Osteoblast (primary cell): Measurements from ENCODE around the gene JDP2. TPM values are rescaled to one million over a fixed set of nuclear protein-coding genes. Genes with fewer than 3 reads are reported as not detected.
A peak's percentile ranks its signal among the peaks of the same experiment; 100 is the strongest.

ENCODE experiments used
- DNase-seq: peaks from one replicate; pipeline ENCODE4 v3.0.0; 2011; ENCODE audit warnings: low spot score, mixed read lengths; ENCODE audit not compliant: insufficient read length; ENCODE audit errors: missing footprints
- H2AFZ ChIP-seq: 2 replicates; pipeline ENCODE4 v1.6.0; 2011; ENCODE audit warnings: mild to moderate bottlenecking, low read length
- H3K27ac ChIP-seq: 2 replicates; pipeline ENCODE4 v1.5.1; 2011; ENCODE audit warnings: mild to moderate bottlenecking, low read depth, low read length, moderate library complexity
- H3K27me3 ChIP-seq: 2 replicates; pipeline ENCODE4 v1.6.0; 2012; ENCODE audit warnings: mild to moderate bottlenecking, control low read depth, inconsistent platforms, low read length, moderate library complexity; ENCODE audit not compliant: insufficient read depth
- H3K36me3 ChIP-seq: 2 replicates; pipeline ENCODE4 v1.5.1; 2011; ENCODE audit warnings: mild to moderate bottlenecking, low read length, control low read depth, moderate library complexity; ENCODE audit not compliant: insufficient read depth
- H3K4me1 ChIP-seq: 2 replicates; pipeline ENCODE4 v1.5.1; 2011; ENCODE audit warnings: mild to moderate bottlenecking, low read length, control low read depth, moderate library complexity; ENCODE audit not compliant: insufficient read depth
- H3K4me2 ChIP-seq: 2 replicates; pipeline ENCODE4 v1.6.0; 2011; ENCODE audit warnings: mild to moderate bottlenecking, low read length; ENCODE audit not compliant: insufficient read depth
- H3K4me3 ChIP-seq: fragments of 200-600 bp; sonication (generic); 3 replicates; pipeline ENCODE4 v1.5.1; 2012; ENCODE audit warnings: mild to moderate bottlenecking, low read length, inconsistent platforms; ENCODE audit not compliant: insufficient read depth
- H3K79me2 ChIP-seq: 2 replicates; pipeline ENCODE4 v1.6.0; 2012; ENCODE audit warnings: mild to moderate bottlenecking, low read length, control low read depth, inconsistent platforms; ENCODE audit not compliant: insufficient read depth
- H3K9me3 ChIP-seq: 2 replicates; pipeline ENCODE4 v1.5.1; 2011; ENCODE audit warnings: low read depth, low read length, control low read depth
- H4K20me1 ChIP-seq: 2 replicates; pipeline ENCODE4 v1.6.0; 2012; ENCODE audit warnings: mild to moderate bottlenecking, low read length, control low read depth; ENCODE audit not compliant: insufficient read depth
- CTCF ChIP-seq: IDR thresholded peaks from 2 replicates; pipeline ENCODE4 v1.5.1; 2011; ENCODE audit warnings: mild to moderate bottlenecking, low read depth, low read length, moderate library complexity; ENCODE audit errors: extremely low read depth
- total RNA-seq: library from RNA; depleted of rRNA; stranded (reverse); fragments of >200 nt; gene quantifications from 2 replicates; pipeline ENCODE4 v1.2.3, GENCODE V29; 2012

Gene JDP2
- total RNA-seq, 1 donor, result 77.1 TPM

GRCh38 chr14:75443203-75443969 lies 15.6 kb downstream of the JDP2 start:
- H4K20me1 ChIP-seq, result peaks cover 8% of the 10 kb centered on the region
- H3K79me2 ChIP-seq, result peaks cover 44% of the 10 kb centered on the region
- H3K9me3 ChIP-seq, result no peaks in the 10 kb centered on the region
- H3K4me2 ChIP-seq, result peak overlapping the region; percentile 65
- TF ChIP-seq CTCF, result no peak
- peaks cover 31% of the 10 kb centered on the region for H3K4me1 ChIP-seq
- peaks cover 9% of the 10 kb centered on the region for H3K36me3 ChIP-seq
- no peaks in the 10 kb centered on the region for H3K27me3 ChIP-seq
- H3K4me3 ChIP-seq, result no peak overlapping the region
- peak overlapping the region; percentile 62 for H3K27ac ChIP-seq
- H2AFZ ChIP-seq, result no peak overlapping the region
- DNase-seq, result peak; percentile 92

GRCh38 chr14:75445236-75445635 lies 17.4 kb downstream of the JDP2 start:
- DNase-seq, result no peak
- Histone ChIP-seq H3K4me2 (no peak overlapping the region), H3K9me3 (no peaks in the 10 kb centered on the region), H3K27ac (no peak overlapping the region), H3K79me2 (peaks cover 52% of the 10 kb centered on the region), H3K4me1 (peaks cover 38% of the 10 kb centered on the region), H2AFZ (no peak overlapping the region), H3K4me3 (no peak overlapping the region), H4K20me1 (peaks cover 25% of the 10 kb centered on the region), H3K36me3 (peaks cover 4% of the 10 kb centered on the region), H3K27me3 (no peaks in the 10 kb centered on the region)
- no peak for TF ChIP-seq CTCF

- Histone ChIP-seq H3K4me1 (peaks cover 31% of the 10 kb centered on the region), H3K27ac (peak overlapping the region; percentile 12)
These were observed 18.1 kb downstream of the JDP2 start for GRCh38 chr14:75445963-75446362.

More at GRCh38 chr14:75445963-75446362, 18.1 kb downstream of the JDP2 start:
- H3K36me3 ChIP-seq, result peaks cover 4% of the 10 kb centered on the region
- no peak overlapping the region for H3K4me3 ChIP-seq
- H3K4me2 ChIP-seq, result no peak overlapping the region
- H2AFZ ChIP-seq, result no peak overlapping the region
- peaks cover 57% of the 10 kb centered on the region for H3K79me2 ChIP-seq
- H4K20me1 ChIP-seq, result peaks cover 21% of the 10 kb centered on the region
- no peak for DNase-seq
- no peaks in the 10 kb centered on the region for H3K9me3 ChIP-seq
- TF ChIP-seq CTCF, result no peak
- H3K27me3 ChIP-seq, result no peaks in the 10 kb centered on the region
